Left ventricle myocardium inferior (tissue), 1 donor: ENCODE data around the gene TRIP13. TPM values are rescaled to one million over a fixed set of nuclear protein-coding genes. Genes with fewer than 3 reads are reported as not detected.

ENCODE experiments used
- DNase-seq: peaks from one replicate; pipeline ENCODE4 v3.0.0-alpha.2; 2020
- H3K27ac ChIP-seq: fragments of 200-600 bp; replicated peaks from 2 replicates; pipeline ENCODE4 v1.8.0; 2021
- H3K27me3 ChIP-seq: fragments of 200-600 bp; 2 replicates; pipeline ENCODE4 v1.8.0; 2021; ENCODE audit warnings: low read depth
- H3K36me3 ChIP-seq: fragments of 200-600 bp; 2 replicates; pipeline ENCODE4 v1.8.0; 2021
- H3K4me1 ChIP-seq: fragments of 200-600 bp; 2 replicates; pipeline ENCODE4 v1.8.0; 2021
- H3K4me3 ChIP-seq: fragments of 200-600 bp; 2 replicates; pipeline ENCODE4 v1.8.0; 2021; ENCODE audit warnings: mild to moderate bottlenecking, moderate library complexity
- H3K9me3 ChIP-seq: fragments of 200-600 bp; replicated peaks from 2 replicates; pipeline ENCODE4 v1.8.0; 2021
- CTCF ChIP-seq: fragments of 200-600 bp; IDR thresholded peaks from 2 replicates; pipeline ENCODE4 v1.8.0; 2021; ENCODE audit warnings: antibody characterized with exemption, mild to moderate bottlenecking, borderline replicate concordance
- intact Hi-C: fragments of 100-400 bp; cut with micrococcal nuclease; formaldehyde crosslinking; loops from one replicate; pipeline ENCODE4 v1.11.0; 2022
- total RNA-seq: library from RNA; stranded (reverse); fragmentation: NEBNext Ultra II Directional; extraction: Animal tissue kit (Norgen Biotek cat#: 25700); gene quantifications from one replicate; pipeline ENCODE4 v1.2.1, GENCODE V29; 2021
- donor health status: DM: no; HTN: yes; CAD: no; lungs with severe emphysema.

TRIP13 gene
- total RNA-seq, 1 donor from 2014 or later: 0.44 TPM

- Histone ChIP-seq H3K4me1 (peaks cover 38% of the 10 kb centered on the region), H3K9me3 (no peaks in the 10 kb centered on the region), H3K4me3 (no peak overlapping the region), H3K27ac (no peak overlapping the region), H3K36me3 (no peaks in the 10 kb centered on the region), H3K27me3 (peaks cover 60% of the 10 kb centered on the region)
- no peak for DNase-seq
- no peak for TF ChIP-seq CTCF
- intact Hi-C loops: no loop called here
Measured at GRCh38 chr5:959581-960531, 67.2 kb downstream of the TRIP13 start.

DNA sequence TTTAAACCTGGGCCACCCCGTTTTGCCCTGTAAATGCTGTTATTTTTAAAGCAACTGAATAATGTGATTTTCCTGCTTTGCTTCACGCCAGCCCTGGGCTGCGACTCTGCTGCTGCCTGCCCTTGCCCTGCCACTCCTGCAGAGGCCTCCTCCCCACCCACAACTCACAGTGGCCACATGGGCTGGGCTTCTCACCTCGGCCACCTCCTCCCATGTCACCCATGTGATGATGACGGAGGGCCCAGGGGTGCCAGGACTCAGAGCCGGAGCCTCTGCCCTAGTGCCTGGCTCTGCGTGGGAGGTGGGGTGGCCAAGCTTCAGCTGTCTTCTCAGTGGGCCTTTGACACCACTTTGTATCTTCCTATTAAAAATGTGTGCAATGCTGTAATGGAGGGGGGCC, 67.9 kb downstream of the TRIP13 start:
- Histone ChIP-seq H3K4me3 (no peak overlapping the region), H3K9me3 (no peaks in the 10 kb centered on the region), H3K27me3 (peaks cover 58% of the 10 kb centered on the region), H3K4me1 (peaks cover 39% of the 10 kb centered on the region), H3K36me3 (no peaks in the 10 kb centered on the region), H3K27ac (no peak overlapping the region)
- no peak for DNase-seq
- no peak for TF ChIP-seq CTCF
- intact Hi-C loops: no loop called here

- peaks cover 38% of the 10 kb centered on the region for H3K4me1 ChIP-seq
- TF ChIP-seq CTCF: no peak
- no peak overlapping the region for H3K27ac ChIP-seq
- intact Hi-C loops: no loop called here
- H3K9me3 ChIP-seq: no peaks in the 10 kb centered on the region
- no peak for DNase-seq
- H3K36me3 ChIP-seq: no peaks in the 10 kb centered on the region
- H3K27me3 ChIP-seq: peaks cover 58% of the 10 kb centered on the region
- no peak overlapping the region for H3K4me3 ChIP-seq
Measured at GRCh38 chr5:961002-961710, 68.5 kb downstream of the TRIP13 start.

- no peaks in the 10 kb centered on the region for H3K9me3 ChIP-seq
- H3K36me3 ChIP-seq: no peaks in the 10 kb centered on the region
- no peak for TF ChIP-seq CTCF
- H3K27me3 ChIP-seq: peaks cover 58% of the 10 kb centered on the region
- no peak overlapping the region for H3K4me3 ChIP-seq
- DNase-seq: no peak
- intact Hi-C loops: no loop called here
- H3K27ac ChIP-seq: no peak overlapping the region
- H3K4me1 ChIP-seq: peaks cover 32% of the 10 kb centered on the region
Measured at GRCh38 chr5:961711-962240, 69.1 kb downstream of the TRIP13 start.

DNA sequence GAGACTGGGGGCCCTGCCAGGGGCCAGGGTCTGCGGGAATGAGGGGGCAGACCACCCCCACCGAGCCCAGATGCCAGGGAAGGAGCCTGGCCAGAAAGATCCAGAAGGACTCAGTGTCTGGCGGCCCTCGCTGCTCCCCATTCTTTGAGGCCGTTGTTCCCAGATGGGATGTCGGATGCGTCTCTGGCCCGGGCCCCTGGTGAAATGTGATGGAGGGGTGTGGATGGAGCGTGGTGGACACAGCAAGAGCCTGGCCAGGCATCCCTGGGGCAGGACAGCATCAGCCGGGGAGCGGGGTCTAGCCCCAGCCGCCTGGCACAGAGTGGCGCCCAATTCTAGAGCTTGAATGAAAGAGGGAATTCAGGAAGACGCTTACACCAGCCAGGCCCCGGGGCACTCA, 69.7 kb downstream of the TRIP13 start:
- peaks cover 58% of the 10 kb centered on the region for H3K27me3 ChIP-seq

More for the DNA sequence above, 69.7 kb downstream of the TRIP13 start:
- Histone ChIP-seq H3K4me1 (peaks cover 26% of the 10 kb centered on the region), H3K27ac (no peak overlapping the region), H3K4me3 (no peak overlapping the region), H3K36me3 (no peaks in the 10 kb centered on the region), H3K9me3 (no peaks in the 10 kb centered on the region)
- intact Hi-C loops: no loop called here
- no peak for DNase-seq
- TF ChIP-seq CTCF: no peak
